Measurements from ENCODE around the gene OR51V1.

- TF ChIP-seq CTCF (IDR thresholded peaks at IDR 0.05) (no peak), POLR2A (IDR thresholded peaks at IDR 0.05) (no peak)
Observed at GRCh38 chr11:5200582-5200981, at the start of gene OR51V1.
